Measurements from ENCODE around the gene NAGPA.

Gene NAGPA

GRCh38 chr16:5018793-5019192 lies 14.9 kb downstream of the NAGPA start:
- TF ChIP-seq SIN3A (IDR thresholded peaks at IDR 0.05; ENCODE audit: borderline replicate concordance, insufficient read depth, low read length) (no peak), REST (IDR thresholded peaks at IDR 0.05; ENCODE audit: insufficient read depth in 1 of 2, low read depth in 2 of 2, low read length in 2 of 2) (no peak), TAF1 (IDR thresholded peaks at IDR 0.05; ENCODE audit: borderline replicate concordance, insufficient read depth, low read length) (no peak), POLR2AphosphoS5 (IDR thresholded peaks at IDR 0.05; ENCODE audit: low read depth, low read length) (no peak), FOXP2 (optimal IDR thresholded peaks at IDR 0.05; ENCODE audit: borderline replicate concordance, extremely low read depth, extremely low read length, insufficient read depth) (no peak)

- TF ChIP-seq POLR2AphosphoS5 (IDR thresholded peaks at IDR 0.05; ENCODE audit: low read depth, low read length), result no peak
- TF ChIP-seq TAF1 (IDR thresholded peaks at IDR 0.05; ENCODE audit: borderline replicate concordance, insufficient read depth, low read length), result no peak
- TF ChIP-seq FOXP2 (optimal IDR thresholded peaks at IDR 0.05; ENCODE audit: borderline replicate concordance, extremely low read depth, extremely low read length, insufficient read depth), result no peak
- TF ChIP-seq REST (IDR thresholded peaks at IDR 0.05; ENCODE audit: insufficient read depth in 1 of 2, low read depth in 2 of 2, low read length in 2 of 2), result no peak
- no peak for TF ChIP-seq SIN3A (IDR thresholded peaks at IDR 0.05; ENCODE audit: borderline replicate concordance, insufficient read depth, low read length)
Observed at GRCh38 chr16:5017678-5017969, 16.1 kb downstream of the NAGPA start.

- TF ChIP-seq REST (IDR thresholded peaks at IDR 0.05; ENCODE audit: insufficient read depth in 1 of 2, low read depth in 2 of 2, low read length in 2 of 2) (no peak), POLR2AphosphoS5 (IDR thresholded peaks at IDR 0.05; ENCODE audit: low read depth, low read length) (no peak), FOXP2 (optimal IDR thresholded peaks at IDR 0.05; ENCODE audit: borderline replicate concordance, extremely low read depth, extremely low read length, insufficient read depth) (no peak), TAF1 (IDR thresholded peaks at IDR 0.05; ENCODE audit: borderline replicate concordance, insufficient read depth, low read length) (no peak), SIN3A (IDR thresholded peaks at IDR 0.05; ENCODE audit: borderline replicate concordance, insufficient read depth, low read length) (no peak)
Observed at GRCh38 chr16:5016967-5017677, 16.6 kb downstream of the NAGPA start.

GRCh38 chr16:5015887-5016286 lies 17.8 kb downstream of the NAGPA start:
- TF ChIP-seq POLR2AphosphoS5 (IDR thresholded peaks at IDR 0.05; ENCODE audit: low read depth, low read length) (no peak), SIN3A (IDR thresholded peaks at IDR 0.05; ENCODE audit: borderline replicate concordance, insufficient read depth, low read length) (no peak), TAF1 (IDR thresholded peaks at IDR 0.05; ENCODE audit: borderline replicate concordance, insufficient read depth, low read length) (no peak), FOXP2 (optimal IDR thresholded peaks at IDR 0.05; ENCODE audit: borderline replicate concordance, extremely low read depth, extremely low read length, insufficient read depth) (no peak), REST (IDR thresholded peaks at IDR 0.05; ENCODE audit: insufficient read depth in 1 of 2, low read depth in 2 of 2, low read length in 2 of 2) (no peak)
